Activated CD8-positive, alpha-beta memory T cell treated with anti-CD3 and anti-CD28 coated beads for 1 hour (primary cell): Measurements from ENCODE around the gene SVEP1.

Experiments used
- DNase-seq, 2 donors: peaks; one replicate each; pipeline ENCODE4 v3.0.0-alpha.2; 2020; ENCODE audit warnings: low read depth in 1 of 2; ENCODE audit errors: extremely low read depth in 1 of 2

SVEP1 gene

DNA sequence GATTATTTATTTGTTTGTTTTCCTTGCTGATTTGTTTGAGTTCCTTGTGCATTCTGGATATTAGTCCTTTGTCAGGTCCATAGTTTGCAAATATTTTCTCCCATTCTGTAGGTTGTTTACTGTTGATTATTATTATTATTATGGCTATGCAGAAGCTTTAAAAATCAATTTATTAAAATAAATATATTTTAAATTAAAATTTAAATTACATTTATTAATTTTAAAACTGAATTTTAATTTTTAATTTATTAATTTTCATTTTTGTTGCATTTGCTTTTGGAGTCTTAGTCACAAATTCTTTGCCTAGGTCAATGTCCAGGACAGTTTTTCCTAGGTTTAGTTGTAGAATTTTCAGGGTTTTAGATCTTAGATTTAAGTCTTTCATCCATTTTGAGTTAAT lies 50.9 kb downstream of the SVEP1 start:
- DNase-seq, result no peak

DNA sequence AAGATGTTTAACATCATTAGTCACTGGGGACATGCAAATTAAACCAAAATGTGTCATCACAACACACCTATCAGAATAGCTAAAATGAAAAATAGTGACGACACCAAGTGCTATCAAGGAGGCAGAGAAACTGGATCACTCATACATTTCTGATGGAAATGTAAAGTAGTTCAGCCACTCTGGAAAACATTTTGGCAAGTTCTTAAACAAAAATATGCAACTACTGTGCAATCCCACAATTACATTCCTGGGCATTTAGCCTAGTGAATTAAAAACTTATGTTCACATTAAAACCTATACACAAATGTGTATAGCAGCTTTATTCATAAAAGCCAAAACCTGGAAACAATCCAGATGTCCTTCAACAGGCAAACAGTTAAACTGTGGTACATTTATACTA lies 53.1 kb downstream of the SVEP1 start:
- DNase-seq, result no peak

DNA sequence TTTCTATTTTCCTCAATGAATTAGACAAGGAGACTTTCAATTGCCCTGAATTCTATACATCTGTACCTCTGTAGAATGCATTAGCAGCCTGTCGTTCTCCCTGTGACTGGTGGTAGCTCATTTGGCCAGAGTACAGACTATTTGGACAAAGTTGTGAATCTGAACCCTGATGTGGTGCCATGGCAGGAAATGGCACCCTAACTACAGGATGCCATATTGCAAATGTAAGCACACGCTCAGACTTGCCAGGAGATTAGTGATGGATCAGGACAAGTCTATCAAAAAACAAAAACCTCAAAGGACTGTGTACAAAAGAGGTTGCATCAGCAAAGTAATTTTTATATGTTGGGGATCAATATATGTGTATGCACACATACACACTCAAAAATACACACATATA lies 58.3 kb downstream of the SVEP1 start:
- no peak for DNase-seq

DNA sequence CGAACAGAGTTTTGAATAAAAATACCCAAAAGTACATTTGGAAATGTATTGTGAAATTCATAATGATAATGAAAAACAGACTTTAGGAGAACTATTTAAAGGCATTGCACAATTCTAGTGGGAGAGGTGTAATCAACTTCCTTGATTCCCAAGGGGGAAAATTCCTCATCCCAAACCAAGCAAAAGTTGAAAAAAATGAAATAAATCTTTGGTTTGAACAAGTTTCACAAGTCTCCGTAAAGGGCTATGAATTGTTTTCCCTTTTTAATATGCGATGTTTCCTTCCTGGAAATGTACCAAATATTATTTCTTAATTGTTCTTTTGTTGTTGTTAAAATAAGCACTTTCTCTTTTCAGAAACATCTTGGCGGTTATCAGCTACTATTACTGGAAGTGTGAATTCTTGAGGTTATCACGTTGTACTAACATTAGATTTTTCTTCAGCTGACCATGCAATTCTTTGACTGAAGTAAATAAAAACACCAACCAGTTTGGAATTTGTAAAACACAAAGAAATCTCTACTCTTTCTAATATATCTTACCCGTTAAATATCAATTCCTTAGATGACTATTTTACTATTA lies 59.3 kb downstream of the SVEP1 start:
- DNase-seq, result no peak

DNA sequence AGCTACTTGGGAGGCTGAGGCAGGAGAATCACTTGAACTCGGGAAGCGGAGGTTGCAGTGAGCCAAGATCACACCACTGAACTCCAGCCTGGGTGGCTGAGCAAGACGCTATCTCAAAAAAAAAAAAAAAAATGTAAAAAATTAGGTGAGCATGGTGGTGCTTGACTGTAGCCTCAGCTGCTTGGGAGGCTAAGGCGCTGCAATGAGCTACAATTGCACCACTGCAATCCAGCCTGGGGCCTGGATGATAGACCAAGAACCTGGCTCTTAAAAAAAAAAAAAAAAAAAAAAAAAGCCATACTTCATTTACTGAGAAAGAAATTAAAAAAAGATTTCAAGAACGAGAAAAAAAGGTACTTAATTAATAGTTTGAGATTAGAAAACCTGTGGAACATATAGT lies 62.1 kb downstream of the SVEP1 start:
- no peak for DNase-seq

DNA sequence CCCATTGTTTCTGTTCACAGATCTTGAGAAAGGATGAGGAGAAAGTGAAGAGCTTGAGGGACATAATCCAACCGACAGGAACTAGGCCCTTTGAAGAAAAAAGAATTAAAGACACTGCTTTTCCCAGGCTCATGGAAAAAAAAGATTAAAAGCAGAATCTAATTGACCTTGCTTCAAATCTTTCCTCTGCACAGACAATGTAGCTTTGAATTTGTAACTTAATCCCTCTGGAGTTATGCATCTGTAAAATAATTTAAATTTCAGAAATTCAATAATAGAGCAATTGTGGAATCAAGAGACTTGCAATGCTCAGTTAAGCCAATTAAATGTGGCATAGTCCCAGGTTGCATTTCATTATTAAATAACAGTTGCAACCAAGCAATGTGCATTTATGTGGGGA lies 64.6 kb downstream of the SVEP1 start:
- DNase-seq, result no peak

DNA sequence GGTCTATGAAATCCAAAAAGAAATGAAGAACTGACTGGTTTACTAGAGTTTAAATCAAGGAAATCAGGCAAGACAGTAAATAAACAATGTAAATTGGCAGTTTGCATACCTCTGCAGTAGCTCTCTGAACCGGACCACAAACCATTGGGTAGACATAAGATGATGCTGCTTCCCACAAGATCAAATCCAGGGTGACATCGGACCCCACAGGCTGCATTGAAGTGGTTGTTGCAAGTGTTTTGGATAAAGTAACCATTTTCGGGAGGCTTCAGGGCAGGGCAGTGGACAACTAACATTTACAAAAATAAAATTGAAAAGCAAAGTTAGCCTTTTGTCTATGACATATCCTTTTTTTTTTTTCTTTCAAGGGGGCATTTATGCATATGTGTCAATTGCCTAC lies 66.7 kb downstream of the SVEP1 start:
- no peak for DNase-seq

DNA sequence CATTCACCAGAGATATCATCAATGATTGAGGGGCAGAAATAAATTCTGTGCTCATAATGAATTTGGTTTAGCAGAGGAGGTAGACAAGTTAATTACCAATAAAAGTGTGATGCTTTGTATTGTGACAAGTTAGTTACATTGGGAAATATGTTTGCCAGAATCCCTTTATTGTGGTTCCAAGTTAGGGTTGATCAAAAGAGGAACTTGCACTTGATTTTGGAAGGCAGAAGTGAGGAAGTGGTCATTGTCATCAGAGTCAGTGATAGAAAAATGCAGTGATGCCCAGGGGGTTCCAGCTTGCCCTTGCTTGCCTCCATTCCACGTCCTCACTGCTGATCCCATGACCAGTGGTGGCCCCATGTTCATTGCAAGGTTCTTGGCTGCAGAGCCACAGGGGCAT lies 69.7 kb downstream of the SVEP1 start:
- no peak for DNase-seq

DNA sequence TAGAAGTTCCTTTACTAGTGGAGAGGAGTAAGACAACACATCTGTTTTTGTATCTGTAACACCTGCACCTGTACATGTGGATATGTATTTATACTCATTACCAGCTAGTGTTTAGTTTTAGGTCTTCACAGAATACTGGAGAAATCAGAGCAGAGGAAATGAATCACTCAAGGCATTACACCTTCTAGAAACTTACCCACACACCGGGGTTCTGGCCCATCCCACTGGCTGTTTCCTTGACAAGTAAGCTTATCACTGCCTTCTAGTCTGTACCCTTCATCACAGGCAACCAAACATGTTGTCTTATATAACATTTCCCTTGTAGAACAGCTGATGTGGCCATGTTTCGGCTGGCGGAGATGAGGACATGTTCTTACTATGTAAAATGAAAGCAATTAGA lies 76.7 kb downstream of the SVEP1 start:
- no peak for DNase-seq

DNA sequence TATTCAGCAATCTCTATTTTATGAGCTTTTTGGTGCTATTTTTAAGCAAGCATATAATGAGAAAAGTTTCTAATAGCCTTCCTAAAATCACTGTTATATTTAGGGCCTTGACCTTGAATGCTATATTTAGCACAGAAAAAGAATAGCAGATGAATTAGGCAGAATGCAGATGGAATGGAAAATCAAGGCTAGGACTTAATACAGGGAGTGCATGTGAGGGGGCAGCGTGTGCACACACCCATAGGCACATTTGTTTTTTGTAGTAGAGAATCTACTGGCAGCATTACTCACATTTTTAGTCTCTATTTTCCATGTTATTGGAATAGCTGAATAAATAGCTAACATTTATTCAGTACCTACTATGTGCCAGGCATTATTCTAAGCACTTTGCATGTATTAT lies 79.9 kb downstream of the SVEP1 start:
- no peak for DNase-seq

DNA sequence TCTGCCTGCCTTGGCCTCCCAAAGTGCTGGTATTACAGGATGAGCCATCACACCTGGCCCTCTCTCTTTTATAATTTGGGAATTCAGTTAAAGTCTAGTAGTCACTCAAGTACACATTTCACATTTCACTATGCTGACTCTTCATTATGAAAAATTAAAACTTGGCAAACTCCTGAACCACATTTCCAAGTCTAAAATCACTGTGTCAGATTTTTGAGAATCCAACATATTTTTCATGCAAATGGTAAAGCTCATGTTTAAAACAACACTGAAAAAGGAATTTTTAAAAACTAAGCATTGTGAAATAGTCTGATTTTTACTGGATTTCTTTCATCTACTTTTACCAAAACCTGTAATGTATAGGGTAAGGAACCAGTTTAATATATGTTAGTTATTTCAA lies 92.3 kb downstream of the SVEP1 start:
- DNase-seq, result no peak

DNA sequence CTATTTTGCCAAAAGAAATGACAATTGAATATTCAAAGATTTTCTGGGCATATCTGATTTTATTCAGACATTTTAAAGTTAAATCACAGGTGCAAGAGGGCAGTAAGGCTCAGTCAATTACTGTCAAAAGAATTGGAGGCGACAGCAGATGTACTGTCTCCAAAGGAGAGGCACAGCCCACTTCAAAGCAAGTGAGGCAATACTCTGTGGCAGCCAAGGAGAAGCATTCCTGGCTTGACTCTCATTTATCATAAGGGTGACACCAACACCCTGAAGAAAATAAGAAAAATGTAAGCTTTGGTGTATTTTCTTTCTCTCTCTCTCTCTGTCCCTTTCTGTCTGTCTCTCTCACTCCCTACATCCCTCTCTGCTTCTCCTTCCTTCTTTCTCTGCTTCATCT lies 93.3 kb downstream of the SVEP1 start:
- no peak for DNase-seq

DNA sequence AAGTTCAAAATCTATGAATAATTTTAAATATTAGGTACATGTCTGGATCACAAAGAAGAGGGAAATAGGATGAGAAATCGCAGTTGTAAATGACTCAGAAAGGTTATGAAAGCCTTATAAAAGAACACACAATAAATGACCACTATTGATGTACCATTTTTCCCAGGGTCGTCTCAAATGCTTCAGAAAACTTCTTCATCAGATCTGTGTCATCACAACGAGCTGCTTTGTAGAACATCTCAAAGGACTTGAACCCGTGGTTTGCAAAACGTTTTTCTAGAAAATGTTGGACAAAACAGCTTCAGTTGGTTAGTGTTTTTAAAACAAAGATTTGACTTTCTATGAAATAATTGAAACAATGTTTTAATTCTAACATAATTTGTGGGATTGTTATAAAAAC lies 100.1 kb downstream of the SVEP1 start:
- no peak for DNase-seq

DNA sequence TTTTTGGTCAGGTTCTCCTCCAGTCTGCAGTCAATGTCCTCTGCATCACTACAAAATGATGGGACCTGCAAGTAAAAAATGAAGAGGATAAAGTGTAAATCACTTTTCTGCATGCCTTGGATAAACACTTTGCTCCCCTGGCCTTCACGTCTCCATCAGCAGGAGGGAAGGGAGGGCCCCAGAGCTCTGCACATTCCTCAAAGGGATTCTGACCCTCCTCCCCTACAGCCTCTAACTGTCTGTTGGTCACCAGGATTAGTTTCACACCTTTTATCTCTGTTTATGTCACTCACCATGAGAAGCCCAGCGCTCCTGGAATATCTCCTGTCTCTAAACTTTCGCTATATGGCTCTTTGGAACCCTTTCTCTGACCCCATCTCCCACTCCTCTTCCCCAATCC lies 103.3 kb downstream of the SVEP1 start:
- DNase-seq, result no peak

DNA sequence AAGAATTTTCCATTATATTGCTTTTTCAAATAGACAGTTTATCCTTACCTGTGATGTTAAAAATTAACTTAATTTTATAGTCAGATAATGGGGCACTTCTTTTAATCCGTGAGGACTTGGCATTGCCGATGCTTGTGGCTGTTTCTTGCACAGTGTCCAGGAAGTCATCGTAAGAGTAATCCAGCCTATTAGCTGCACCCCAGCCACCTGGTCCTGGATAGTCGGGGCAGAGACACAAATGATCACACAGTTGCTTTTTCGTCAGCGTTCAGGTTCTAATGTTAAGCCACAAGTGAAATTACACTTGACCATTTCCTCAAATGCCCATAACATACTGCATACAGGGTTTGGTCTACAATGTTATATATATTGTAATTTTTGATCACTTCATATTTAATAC lies 107.4 kb downstream of the SVEP1 start:
- no peak for DNase-seq

DNA sequence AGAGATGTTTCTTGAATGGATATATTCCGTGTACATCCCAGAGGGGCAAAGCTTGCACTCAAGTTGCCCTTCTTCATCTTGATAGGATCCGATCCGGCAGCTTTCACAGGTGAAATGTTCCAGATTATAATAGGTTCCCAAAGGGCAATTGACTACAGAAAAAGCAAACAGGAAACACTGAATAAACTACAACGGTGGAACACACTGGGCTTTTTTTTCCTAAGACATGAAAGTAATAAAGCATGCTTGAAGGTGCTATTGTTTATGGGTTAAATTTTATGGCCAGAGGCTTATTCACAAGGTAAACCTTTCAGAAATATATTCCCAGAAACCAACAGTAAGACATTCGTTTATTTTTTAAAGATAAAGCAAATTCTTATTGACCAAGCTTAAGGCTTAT lies 110.6 kb downstream of the SVEP1 start:
- DNase-seq, result no peak

DNA sequence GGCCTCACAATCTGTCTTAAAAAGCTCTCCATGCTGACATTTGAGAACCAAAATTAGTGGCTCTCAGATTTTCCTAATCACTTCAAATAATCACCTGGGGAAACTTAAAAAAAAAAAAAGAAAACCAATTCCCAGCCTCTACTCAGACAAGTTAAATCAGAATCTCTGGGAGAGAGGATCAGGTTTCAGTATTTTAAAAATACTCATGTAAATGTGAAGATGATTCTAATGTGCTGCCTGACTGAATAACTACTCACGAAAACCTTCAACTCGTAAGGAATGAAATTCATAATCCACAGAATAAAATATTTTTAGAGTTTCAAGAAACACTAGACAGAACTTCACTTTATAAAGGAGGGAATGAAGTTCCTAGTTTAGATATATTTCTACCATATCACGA lies 114.4 kb downstream of the SVEP1 start:
- DNase-seq, result no peak

DNA sequence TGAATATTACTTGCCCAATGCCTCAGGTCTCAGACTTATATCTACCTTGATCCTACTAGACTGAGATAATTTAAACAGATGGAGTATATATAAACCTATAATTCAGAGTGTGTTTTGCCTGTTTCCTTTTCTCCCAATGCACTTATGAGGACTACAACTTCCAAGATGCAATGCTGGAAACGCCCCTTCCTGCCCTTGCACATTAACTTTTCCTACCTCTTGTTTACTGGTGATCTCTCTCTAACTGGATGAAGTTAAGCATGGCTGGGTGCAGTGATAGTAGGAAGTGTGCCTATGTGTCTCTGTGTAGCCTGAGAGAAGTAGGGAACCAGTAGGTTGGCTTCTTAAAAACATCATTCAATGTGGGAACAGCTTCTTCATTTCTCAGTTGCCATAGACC lies 115.2 kb downstream of the SVEP1 start:
- no peak for DNase-seq

DNA sequence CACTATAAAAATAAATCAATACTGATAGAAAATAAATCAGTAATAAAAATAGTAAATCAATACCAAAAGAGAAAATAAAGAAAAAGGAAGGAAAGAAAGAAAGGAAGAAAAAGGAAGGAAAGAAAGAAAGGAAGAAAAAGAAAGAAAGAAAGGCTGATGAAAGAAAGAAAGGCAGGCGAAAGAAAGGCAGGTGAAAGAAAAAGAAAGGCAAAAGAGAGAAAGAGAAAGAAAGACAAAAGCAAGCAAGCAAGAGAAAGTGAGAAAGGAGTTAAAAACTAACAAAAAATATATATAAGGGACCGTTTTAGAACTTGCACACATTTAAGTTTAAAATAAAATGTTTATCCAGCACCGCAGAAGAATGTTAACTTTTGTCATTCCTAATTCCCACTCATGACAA lies 116.0 kb downstream of the SVEP1 start:
- DNase-seq, result no peak

DNA sequence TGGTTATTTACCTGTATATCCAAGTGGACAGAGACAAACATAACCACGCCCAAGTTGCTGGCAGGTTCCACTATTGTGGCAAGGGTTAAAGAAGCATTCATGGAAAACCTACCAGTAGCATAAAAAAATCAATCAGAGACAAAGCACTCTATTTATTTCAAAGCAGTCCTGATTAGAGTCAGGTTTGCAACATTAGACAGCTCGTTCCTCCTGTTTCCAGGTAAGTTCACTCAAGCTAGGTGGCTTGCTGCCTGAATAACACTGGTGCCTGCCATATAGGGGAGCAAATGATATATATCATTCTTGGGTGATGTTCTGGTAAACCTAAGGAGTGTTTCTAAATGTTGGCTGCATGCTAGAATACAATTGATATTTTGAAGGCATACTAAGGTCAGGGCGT lies 122.3 kb downstream of the SVEP1 start:
- no peak for DNase-seq

DNA sequence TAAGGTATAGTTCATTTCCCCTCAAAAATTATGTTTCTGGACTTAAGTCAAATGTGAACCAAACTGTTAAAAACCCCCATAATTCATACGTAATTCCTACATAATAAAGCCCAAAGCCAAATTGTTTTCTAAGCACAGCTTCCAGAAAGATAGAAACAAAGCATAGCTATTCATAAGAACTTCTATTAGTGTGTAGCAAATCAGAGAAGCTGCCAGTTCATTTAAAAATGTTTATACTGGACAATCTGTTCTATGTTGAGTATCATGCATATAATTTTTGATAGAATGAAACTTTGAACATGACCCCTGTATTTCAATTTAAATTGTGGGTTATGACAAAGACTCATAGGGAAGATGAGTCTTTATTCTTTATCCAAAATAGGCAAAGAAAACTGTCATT lies 122.9 kb downstream of the SVEP1 start:
- DNase-seq, result no peak

DNA sequence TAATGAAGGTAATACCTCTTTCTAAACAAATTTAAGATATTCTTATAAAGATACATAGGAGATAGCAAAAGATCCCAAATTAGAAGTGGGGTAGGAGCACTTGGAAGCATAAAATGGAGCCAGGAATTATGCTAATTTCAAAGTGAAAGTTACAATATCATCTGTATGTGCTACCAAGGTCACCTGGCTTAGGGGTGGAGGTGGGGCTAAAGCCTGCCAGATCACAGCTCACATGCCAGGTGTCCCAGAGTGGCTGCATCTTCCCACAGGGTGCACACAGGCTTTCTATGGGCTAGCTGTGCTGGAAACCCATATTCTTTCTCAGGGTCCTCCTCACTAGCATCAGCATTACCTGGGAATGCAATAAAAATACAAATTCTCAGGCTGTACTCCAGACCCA lies 123.7 kb downstream of the SVEP1 start:
- no peak for DNase-seq

DNA sequence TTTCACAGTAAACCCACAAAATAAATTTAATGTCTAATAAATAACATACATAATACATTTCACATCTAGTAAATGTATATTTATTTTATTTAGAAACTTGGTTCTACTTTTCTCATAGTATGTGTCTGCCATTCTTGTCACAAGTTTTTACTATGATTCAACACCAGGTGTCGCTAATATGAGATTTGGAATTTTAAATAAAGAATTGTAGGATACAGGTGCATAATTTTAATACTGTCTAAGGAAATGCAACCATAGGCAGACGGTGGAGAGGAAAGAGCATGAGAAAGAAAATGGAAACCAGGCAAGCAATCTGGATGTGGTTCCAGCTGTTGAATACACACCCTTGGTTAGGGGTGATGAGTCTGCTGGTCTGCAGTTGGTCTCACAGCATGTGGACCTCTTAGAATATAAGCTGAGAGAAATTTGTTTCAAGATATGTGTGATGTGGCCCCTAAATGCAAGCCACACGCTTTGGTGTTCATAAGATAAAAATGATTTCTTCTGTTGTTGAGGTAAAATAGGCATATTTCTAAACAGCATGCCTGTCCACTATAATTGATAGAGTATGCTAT lies 127.2 kb downstream of the SVEP1 start:
- no peak for DNase-seq
